Globus pallidus (tissue), 1 donor: ENCODE results near the gene WDR43.

Experiments used
- DNase-seq: peaks from one replicate; pipeline ENCODE4 v3.0.0-alpha.2; 2015; ENCODE audit warnings: low spot score

Gene WDR43

DNA sequence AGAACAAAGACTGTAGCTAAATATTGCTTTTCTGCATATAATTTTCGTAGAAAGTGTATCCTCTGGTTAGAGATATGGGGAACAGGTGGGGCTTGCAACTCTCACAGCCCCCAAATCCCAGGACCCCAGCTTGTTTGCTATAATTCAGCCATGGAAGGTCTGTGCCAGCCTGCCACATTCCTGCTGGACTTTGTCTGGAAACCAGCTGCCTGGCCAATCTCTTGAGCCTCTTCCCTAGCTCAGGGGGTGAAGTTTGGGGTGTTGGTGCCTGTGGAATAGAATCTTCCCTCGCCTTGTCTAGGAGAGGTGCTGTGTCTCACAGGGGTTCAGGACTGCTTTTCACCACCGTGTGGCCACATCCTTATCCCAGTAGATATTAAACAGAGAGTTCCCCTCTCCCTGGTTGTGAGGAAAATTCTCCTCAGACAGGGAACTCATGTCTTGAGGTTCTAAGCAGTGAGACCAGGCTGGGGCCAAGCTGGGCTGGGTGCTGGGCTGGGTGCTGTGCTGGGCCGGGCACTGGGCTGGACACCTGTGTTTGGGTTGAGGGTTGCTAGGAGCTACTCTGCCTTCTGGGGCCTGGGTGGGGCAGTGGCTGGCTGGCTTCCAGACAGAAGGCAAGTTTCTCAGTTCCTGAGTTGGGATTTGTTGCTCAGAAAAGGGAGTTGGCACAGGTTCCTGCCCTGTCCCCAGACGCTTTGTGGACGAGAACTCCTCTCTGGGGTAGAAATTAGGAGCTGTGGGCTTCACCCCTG, 98.9 kb downstream of the WDR43 start:
- no peak for DNase-seq

DNA sequence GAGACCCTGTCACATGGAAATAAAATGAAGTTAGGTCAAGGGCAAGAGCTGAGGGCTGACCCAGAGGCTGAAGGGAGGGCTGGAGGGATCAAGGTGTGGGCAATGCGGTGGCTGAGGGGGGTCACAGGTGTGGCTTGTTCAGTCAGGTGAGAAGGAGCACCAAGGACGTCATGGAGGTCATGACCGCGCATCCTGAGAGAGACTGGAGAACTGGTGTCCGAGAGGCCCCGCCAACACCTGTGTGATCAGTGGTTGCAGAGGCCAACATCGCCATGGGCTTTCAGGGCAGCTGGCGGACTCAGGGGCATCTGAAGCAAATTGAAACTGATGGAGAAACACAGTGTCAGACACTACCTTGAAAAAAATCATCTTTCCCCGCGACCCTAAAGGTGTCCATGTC, 99.6 kb downstream of the WDR43 start:
- no peak for DNase-seq

DNA sequence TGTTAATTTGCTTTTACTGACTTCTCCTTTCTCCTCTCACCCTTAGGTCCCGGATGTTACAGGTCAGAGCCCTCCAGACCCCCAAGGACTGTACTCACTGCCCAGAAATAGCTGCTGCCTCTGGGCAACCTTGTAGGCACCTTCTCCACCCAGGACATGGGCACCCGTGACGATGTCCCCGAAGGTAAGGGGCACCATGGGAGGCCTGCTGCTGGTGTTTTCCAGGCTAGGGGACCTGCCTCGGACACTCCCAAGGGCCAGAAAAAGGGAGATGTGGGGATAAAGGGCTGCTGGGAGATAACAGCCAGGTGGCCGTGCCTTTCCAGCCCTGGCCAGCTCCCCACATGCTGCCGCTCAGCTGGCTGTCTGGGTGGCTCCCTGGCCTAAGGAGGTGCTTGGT, 100.2 kb downstream of the WDR43 start:
- DNase-seq: no peak

DNA sequence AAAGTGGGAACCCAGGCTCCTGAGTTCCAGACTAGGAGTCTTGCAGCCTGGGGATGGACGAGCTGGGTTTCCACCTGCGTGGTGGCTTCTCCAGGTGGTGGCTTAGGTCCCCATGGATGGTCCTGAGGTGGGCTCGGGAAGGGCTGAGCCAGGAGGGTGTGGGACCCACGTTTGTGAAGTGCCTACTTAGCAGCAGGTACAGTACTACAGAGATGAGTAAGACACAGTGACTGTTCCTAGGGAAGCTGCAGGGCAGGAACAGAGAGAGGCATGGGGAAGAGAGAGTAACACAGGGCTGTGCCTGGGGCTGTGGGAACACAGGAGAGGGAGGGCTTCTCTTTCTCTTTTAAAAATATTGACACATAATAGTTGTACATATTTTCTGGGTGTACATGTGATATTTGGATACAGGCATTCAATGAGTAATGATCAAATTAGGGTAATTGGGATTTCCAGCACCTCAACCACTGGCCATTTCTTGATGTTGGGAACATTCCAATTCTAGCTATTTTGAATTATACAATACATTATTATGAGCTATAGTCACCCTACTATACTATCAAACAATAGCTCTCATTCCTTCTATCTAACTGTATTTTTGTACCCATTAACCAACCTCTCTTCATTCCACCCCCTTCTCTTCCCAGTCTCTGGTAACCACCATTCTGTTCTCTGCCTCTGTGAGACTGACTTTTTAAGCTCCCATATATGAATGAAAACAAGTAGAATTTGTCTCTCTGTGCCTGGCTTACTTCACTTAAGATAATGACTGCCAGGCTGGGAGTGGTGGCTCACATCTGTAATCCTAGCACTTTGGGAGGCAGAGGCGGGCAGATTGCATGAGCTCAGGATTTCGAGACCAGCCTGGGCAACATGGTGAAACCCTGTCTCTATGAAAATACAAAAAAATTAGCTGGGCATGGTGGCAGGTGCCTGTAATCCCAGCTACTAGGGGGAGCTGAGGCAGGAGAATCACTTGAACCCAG, 101.6 kb downstream of the WDR43 start:
- no peak for DNase-seq

DNA sequence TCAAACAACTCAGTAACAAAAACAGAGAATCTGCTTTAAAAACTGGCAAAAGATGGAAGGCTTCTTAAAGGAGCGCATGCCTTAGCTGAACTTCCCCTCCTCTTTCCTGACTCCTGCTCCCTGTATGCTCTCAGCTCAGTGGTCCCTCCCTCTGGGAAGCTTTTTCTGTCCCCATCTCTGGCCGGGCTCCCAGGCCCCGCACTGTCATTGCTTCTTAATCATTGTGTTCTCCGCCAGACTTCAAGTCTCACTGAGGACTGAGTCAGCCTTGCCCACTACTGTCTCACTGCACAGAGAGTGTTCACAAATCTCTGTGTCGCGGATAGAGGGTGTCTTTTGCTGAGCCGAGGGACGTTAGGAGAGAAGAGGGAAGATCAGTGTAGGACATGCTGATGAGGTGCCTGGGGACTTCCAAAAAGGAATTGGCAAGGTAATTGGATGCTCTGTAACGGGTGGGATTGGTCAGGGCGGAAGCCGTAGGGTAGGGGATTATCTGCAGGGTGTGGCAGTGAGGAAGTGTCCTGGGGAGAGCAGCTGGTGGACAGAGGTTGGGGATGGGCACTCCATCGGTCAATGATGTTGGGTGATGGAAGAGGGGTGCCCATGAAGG, 102.9 kb downstream of the WDR43 start:
- DNase-seq: no peak
